Heart right ventricle (tissue), 16 donors: ENCODE measurements around the gene SPDYE6. TPM values are rescaled to one million over a fixed set of nuclear protein-coding genes. Genes with fewer than 3 reads are reported as not detected.
"Not testable (repeated sequence)": the region's sequence is repeated elsewhere in the genome, so short reads cannot be mapped to it uniquely, and the experiment has no call there.

Experiments used
- ATAC-seq, 8 donors: fragments of 200-7000 bp; cut with Tn5 transposase; one replicate each; pipeline ENCODE4 v1.9.1; 2020; ENCODE audit warnings: mild to moderate bottlenecking in 8 of 8, moderate library complexity in 8 of 8, moderate number of reproducible peaks in 1 of 8
- DNase-seq, 2 donors: peaks; one replicate each; pipeline ENCODE4 v3.0.0-alpha.2; 2020
- H3K27ac ChIP-seq, 10 donors: fragments of 200-600 bp; sonication (generic) in 2 of 10; one replicate each; pipeline versions ENCODE4 v1.5.0 to v1.8.0; 2020 to 2022; ENCODE audit warnings: mild to moderate bottlenecking in 3 of 10
- H3K27me3 ChIP-seq, 7 donors: fragments of 200-600 bp; one replicate each; pipeline ENCODE4 v1.8.0; 2021 to 2022; ENCODE audit warnings: mild to moderate bottlenecking in 2 of 7
- H3K36me3 ChIP-seq, 9 donors: fragments of 200-600 bp; sonication (generic) in 1 of 9; one replicate each; pipeline versions ENCODE4 v1.5.0 to v1.8.0; 2020 to 2022; ENCODE audit warnings: mild to moderate bottlenecking in 2 of 9
- H3K4me1 ChIP-seq, 9 donors: fragments of 200-600 bp; sonication (generic) in 1 of 9; one replicate each; pipeline versions ENCODE4 v1.5.0 to v1.8.0; 2020 to 2022; ENCODE audit warnings: mild to moderate bottlenecking in 4 of 9
- H3K4me3 ChIP-seq, 10 donors: fragments of 200-600 bp; sonication (generic) in 2 of 10; one replicate each; pipeline versions ENCODE4 v1.5.0 to v1.8.0; 2020 to 2022; ENCODE audit warnings: mild to moderate bottlenecking in 7 of 10, moderate library complexity in 2 of 10
- H3K9me3 ChIP-seq, 11 donors: fragments of 200-600 bp in 10 of 11; sonication (generic) in 2 of 11; one replicate each; pipeline versions ENCODE4 v1.5.0 to v1.8.0; 2013 to 2022; ENCODE audit warnings: mild to moderate bottlenecking in 2 of 11, control low read depth in 1 of 11, moderate library complexity in 1 of 11
- WGBS, 2 donors: extraction: QIAGEN DNeasy Blood & Tissue Kit; methylation state at CpG; one replicate each; pipeline ENCODE4 v1.1.7; 2013; ENCODE audit warnings: inconsistent platforms in 1 of 2; 5-methylcytosine and 5-hydroxymethylcytosine counted together
- intact Hi-C, 10 donors: fragments of 100-400 bp; cut with DNase I; formaldehyde crosslinking; loops; one replicate each; pipeline versions ENCODE4 v1.11.1 to v1.14.2; 2022
- long read RNA-seq, 3 donors: library from polyadenylated mRNA; unstranded; transcript quantifications; one replicate each; pipeline ENCODE4 v2.0.0, GENCODE V29; 2020 to 2021
- polyA plus RNA-seq, 2 donors: library from polyadenylated mRNA; stranded (reverse); fragments of 200-250 nt; gene quantifications; one replicate each; pipeline ENCODE4 v1.2.3, GENCODE V29; 2013
- total RNA-seq, 10 donors: library from RNA; stranded (reverse); fragmentation: NEBNext Ultra II Directional in 3 of 10; extraction: Animal tissue kit (Norgen Biotek cat#: 25700) in 3 of 10; gene quantifications; one replicate each; pipeline versions ENCODE4 v1.2.1 to v1.2.4, GENCODE V29; 2021 to 2023
- TF ChIP-seq, protein P1 (sequence below), 9 donors: fragments of 200-600 bp; sonication (generic) in 2 of 9; IDR thresholded peaks; one replicate each; pipeline versions ENCODE4 v1.5.0 to v1.8.0; 2021 to 2022; ENCODE audit warnings: antibody characterized with exemption in 9 of 9, mild to moderate bottlenecking in 5 of 9, moderate library complexity in 1 of 9
- donor health status: Arrhythmogenic right ventricular cardiomyopathy.
- donor health status: ischemic (EF 13 %, LVEDD 7.1; RV severe dilation, severe dysfunction).
- donor health status: healthy with polysubstance abuse.
- donor health status: DM: no; HTN: yes; CAD: no.
- donor health status: DM: no; HTN: no; CAD: no.
- donor health status: ischemic (EF 25% LVEDD 6.9; RV normal size, moderate dysfunction).
- donor health status: ischemic (EF 25% LVEDD 5.7; RV mildly dilated, moderate dysfunction).
- donor health status: healthy.
- donor health status: DM: yes; HTN: yes; CAD: no.
- donor health status: Ischemic cardiomyopathy.
- donor health status: ischemic (EF 35%, LVEDD 5.7; RV mildly dilated, moderate dysfunction).
- donor health status: nonischemic (EF 11% LVEDD 7.7; RV severe dilation, severe dysfunction).
- donor health status: DM: yes; HTN: yes; CAD: no.
- donor health status: PGD.
- donor health status: ischemic (EF 29% LVEDD 5.4; RV normal size, mild dysfunction).
- donor health status: nonischemic (EF 23%, LVEDD 6.1; RV moderate dilation, normal function).

SPDYE6 gene, protein sequence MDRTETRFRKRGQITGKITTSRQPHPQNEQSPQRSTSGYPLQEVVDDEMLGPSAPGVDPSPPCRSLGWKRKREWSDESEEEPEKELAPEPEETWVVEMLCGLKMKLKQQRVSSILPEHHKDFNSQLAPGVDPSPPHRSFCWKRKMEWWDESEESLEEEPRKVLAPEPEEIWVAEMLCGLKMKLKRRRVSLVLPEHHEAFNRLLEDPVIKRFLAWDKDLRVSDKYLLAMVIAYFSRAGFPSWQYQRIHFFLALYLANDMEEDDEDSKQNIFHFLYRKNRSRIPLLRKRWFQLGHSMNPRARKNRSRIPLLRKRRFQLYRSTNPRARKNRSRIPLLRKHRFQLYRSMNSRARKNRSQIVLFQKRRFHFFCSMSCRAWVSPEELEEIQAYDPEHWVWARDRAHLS
- total RNA-seq (not detected), polyA plus RNA-seq (under 1 TPM; 0.03 to 0.29 TPM)
- long read RNA-seq, donor 1, partial matches to known transcripts, result 0 of 4 reads
- long read RNA-seq, donor 1, other reads (novel, unspliced or antisense), result 4 of 4 reads
- long read RNA-seq, donor 2, partial matches to known transcripts, result 0 of 5 reads
- long read RNA-seq, donor 2, other reads (novel, unspliced or antisense), result 5 of 5 reads
- long read RNA-seq, donor 3, result 0 reads

- H3K4me1 ChIP-seq, H3K27me3 ChIP-seq, H3K9me3 ChIP-seq, ATAC-seq, H3K36me3 ChIP-seq, intact Hi-C loops, DNase-seq, H3K4me3 ChIP-seq, H3K27ac ChIP-seq: not testable (repeated sequence)
- no CpG with 5 or more reads among the region's 6 CpGs for WGBS, 2 donors
Measured at GRCh38 chr7:102356344-102356743, at the start of gene SPDYE6. SPDYE6 (minus strand) TSS chr7:102356444; CDS start chr7:102356023, 421 bp downstream.

DNA sequence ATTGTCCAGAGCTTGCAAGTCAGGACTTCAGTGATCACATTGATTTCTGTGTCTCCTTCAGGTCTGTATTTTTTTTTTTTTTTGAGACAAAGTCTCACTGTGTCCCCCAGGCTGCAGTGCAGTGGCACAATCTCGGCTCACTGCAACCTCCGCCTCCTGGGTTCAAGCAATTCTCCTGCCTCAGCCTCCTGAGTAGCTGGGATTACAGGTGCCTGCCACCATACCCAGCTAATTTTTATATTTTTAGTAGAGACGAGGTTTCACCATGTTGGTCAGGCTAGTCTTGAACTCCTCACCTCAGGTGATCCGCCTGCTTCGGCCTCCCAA, 48.6 kb upstream of the SPDYE6 start:
- not testable (repeated sequence) for ATAC-seq, H3K27me3 ChIP-seq, H3K9me3 ChIP-seq, H3K4me1 ChIP-seq, DNase-seq, H3K27ac ChIP-seq, H3K4me3 ChIP-seq
- 95 to 97% methylated on average over 5 of the region's 5 CpGs for WGBS, 2 donors
- intact Hi-C loops, result loop anchor here in 1 of 10 donors (5.0 kb wide), 1 partner anchor 62 kb away; no protein-coding TSS in a partner anchor
- H3K36me3 ChIP-seq, result peaks cover 0 to 100% (median 78%) of the 10 kb centered on the region in 9 donors

GRCh38 chr7:102404005-102404861, 48.0 kb upstream of the SPDYE6 start:
- peak; percentile 50 to 92 (median 79) for ATAC-seq
- intact Hi-C loops, result no loop called here
- Histone ChIP-seq H3K4me3 (no peak overlapping the region), H3K9me3 (no peaks in the 10 kb centered on the region), H3K27me3 (no peaks in the 10 kb centered on the region), H3K4me1 (peaks cover 0 to 6% (median 0%) of the 10 kb centered on the region in 9 donors), H3K36me3 (peaks cover 0 to 100% (median 77%) of the 10 kb centered on the region in 9 donors), H3K27ac (no peak overlapping the region)
- TF ChIP-seq, protein P1, sequence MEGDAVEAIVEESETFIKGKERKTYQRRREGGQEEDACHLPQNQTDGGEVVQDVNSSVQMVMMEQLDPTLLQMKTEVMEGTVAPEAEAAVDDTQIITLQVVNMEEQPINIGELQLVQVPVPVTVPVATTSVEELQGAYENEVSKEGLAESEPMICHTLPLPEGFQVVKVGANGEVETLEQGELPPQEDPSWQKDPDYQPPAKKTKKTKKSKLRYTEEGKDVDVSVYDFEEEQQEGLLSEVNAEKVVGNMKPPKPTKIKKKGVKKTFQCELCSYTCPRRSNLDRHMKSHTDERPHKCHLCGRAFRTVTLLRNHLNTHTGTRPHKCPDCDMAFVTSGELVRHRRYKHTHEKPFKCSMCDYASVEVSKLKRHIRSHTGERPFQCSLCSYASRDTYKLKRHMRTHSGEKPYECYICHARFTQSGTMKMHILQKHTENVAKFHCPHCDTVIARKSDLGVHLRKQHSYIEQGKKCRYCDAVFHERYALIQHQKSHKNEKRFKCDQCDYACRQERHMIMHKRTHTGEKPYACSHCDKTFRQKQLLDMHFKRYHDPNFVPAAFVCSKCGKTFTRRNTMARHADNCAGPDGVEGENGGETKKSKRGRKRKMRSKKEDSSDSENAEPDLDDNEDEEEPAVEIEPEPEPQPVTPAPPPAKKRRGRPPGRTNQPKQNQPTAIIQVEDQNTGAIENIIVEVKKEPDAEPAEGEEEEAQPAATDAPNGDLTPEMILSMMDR (IDR thresholded peaks at IDR 0.05), result peak; percentile 38 to 84 (median 64)
- WGBS, 2 donors, result 72 to 75% methylated on average over 15 of the region's 15 CpGs
- DNase-seq, result no peak

DNA sequence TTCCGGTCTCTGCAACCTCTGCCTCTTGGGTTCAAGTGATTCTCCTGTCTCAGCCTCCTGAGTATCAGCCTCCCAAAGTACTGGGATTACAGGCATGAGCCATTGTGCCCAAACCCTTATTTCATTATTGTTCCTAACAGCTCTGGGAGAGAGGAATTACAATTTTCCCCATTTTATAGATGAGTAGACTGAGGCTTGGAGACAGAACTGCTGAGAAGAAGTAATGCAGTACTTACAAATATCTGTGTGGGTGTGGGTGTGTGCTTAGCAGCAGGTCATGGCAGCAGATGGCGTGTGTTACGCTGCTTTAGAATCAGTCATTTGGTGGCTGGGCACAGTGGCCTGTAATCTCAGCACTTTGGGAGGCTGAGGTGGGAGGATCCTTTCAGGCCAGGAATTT, 47.3 kb upstream of the SPDYE6 start:
- peaks cover 0 to 100% (median 74%) of the 10 kb centered on the region in 9 donors for H3K36me3 ChIP-seq
- H3K4me1 ChIP-seq, result peaks cover 0 to 6% (median 0%) of the 10 kb centered on the region in 9 donors
- no peak overlapping the region for H3K4me3 ChIP-seq
- intact Hi-C loops, result no loop called here
- no peak for ATAC-seq
- H3K27me3 ChIP-seq, result no peaks in the 10 kb centered on the region
- H3K27ac ChIP-seq, result no peak overlapping the region
- WGBS, 2 donors, result 94 to 96% methylated on average over 3 of the region's 3 CpGs
- TF ChIP-seq, protein P1 (IDR thresholded peaks at IDR 0.05), result no peak
- no peaks in the 10 kb centered on the region for H3K9me3 ChIP-seq
- no peak for DNase-seq

GRCh38 chr7:102400360-102400759, 44.1 kb upstream of the SPDYE6 start:
- H3K4me3 ChIP-seq, result no peak overlapping the region
- peaks cover 0 to 20% (median 13%) of the 10 kb centered on the region in 9 donors for H3K4me1 ChIP-seq
- intact Hi-C loops, result no loop called here
- no peak overlapping the region for H3K27ac ChIP-seq
- TF ChIP-seq, protein P1 (IDR thresholded peaks at IDR 0.05), result no peak
- H3K27me3 ChIP-seq, result no peaks in the 10 kb centered on the region
- no peak for DNase-seq
- H3K9me3 ChIP-seq, result no peaks in the 10 kb centered on the region
- peaks cover 0 to 75% (median 50%) of the 10 kb centered on the region in 9 donors for H3K36me3 ChIP-seq
- WGBS, 2 donors, result 91 to 94% methylated on average over 5 of the region's 5 CpGs
- no peak for ATAC-seq
